ENCODE data around the gene LHX3.
A peak's percentile ranks its signal among the peaks of the same experiment; 100 is the strongest.

Gene LHX3

DNA sequence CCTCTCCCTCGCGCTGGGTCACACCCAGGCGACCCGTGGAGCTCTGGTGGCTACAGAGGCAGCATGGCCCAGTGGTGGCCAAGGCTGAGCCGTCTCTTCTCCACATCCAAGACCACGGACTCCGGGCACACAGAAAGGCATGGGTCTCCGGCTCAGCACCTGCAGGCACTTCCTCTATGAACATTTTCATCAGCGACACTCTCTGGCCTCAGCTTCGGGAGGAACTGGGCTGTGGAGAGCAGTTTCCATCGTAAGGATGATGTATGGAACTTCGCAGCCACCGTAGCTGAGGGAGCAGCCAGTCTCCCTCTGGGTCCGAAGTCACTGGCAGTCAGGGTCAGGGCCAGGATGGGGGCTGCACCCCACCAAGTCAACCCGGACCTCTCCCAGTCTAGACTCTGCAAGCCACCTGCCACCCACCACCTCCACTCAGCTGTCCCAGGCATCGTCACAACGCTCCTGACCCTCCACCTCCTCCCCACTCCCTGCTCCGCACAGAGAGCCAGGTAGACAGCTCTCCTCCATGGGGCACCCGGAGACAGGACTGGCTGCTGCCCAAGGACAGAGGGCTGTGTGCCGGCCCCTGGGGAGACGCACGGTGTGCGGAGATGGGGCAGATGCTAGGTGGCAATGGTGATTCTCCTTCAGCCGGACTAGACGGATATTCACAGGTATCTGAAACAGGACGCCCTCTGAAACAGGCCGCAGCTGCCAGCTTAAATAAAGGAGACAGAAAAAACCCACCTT is 31.0 kb upstream of the LHX3 start:
- Mint-ChIP-seq H3K4me3 (no peak overlapping the region), H3K27me3 (no peaks in the 10 kb centered on the region), H3K9me3 (no peaks in the 10 kb centered on the region), H3K4me1 (ENCODE audit: low read depth) (peaks cover 56% of the 10 kb centered on the region), H3K27ac (no peak overlapping the region), H3K36me3 (ENCODE audit: low read depth) (peaks cover 39% of the 10 kb centered on the region)

GRCh38 chr9:136235171-136235570 is 30.2 kb upstream of the LHX3 start:
- Mint-ChIP-seq H3K36me3 (ENCODE audit: low read depth) (peaks cover 42% of the 10 kb centered on the region), H3K4me1 (ENCODE audit: low read depth) (peaks cover 56% of the 10 kb centered on the region), H3K9me3 (no peaks in the 10 kb centered on the region), H3K27me3 (no peaks in the 10 kb centered on the region), H3K27ac (no peak overlapping the region), H3K4me3 (no peak overlapping the region)

GRCh38 chr9:136234597-136234996 is 29.7 kb upstream of the LHX3 start:
- Mint-ChIP-seq H3K36me3 (ENCODE audit: low read depth) (peaks cover 41% of the 10 kb centered on the region), H3K4me1 (ENCODE audit: low read depth) (peaks cover 60% of the 10 kb centered on the region), H3K4me3 (no peak overlapping the region), H3K27ac (no peak overlapping the region), H3K9me3 (no peaks in the 10 kb centered on the region), H3K27me3 (no peaks in the 10 kb centered on the region)

GRCh38 chr9:136233868-136234267 is 28.9 kb upstream of the LHX3 start:
- peaks cover 57% of the 10 kb centered on the region for H3K4me1 Mint-ChIP-seq (ENCODE audit: low read depth)
- peaks cover 38% of the 10 kb centered on the region for H3K36me3 Mint-ChIP-seq (ENCODE audit: low read depth)
- H3K27ac Mint-ChIP-seq: peak overlapping the region; percentile 26
- no peak overlapping the region for H3K4me3 Mint-ChIP-seq
- no peaks in the 10 kb centered on the region for H3K9me3 Mint-ChIP-seq
- H3K27me3 Mint-ChIP-seq: no peaks in the 10 kb centered on the region

- Mint-ChIP-seq H3K9me3 (no peaks in the 10 kb centered on the region), H3K36me3 (ENCODE audit: low read depth) (peaks cover 42% of the 10 kb centered on the region), H3K27me3 (no peaks in the 10 kb centered on the region), H3K4me1 (ENCODE audit: low read depth) (peaks cover 57% of the 10 kb centered on the region), H3K27ac (peak overlapping the region; percentile 26), H3K4me3 (no peak overlapping the region)
These were observed 28.5 kb upstream of the LHX3 start for GRCh38 chr9:136233411-136233810.

GRCh38 chr9:136232969-136233368 is 28.0 kb upstream of the LHX3 start:
- Mint-ChIP-seq H3K27ac (no peak overlapping the region), H3K36me3 (ENCODE audit: low read depth) (peaks cover 42% of the 10 kb centered on the region), H3K4me1 (ENCODE audit: low read depth) (peaks cover 57% of the 10 kb centered on the region), H3K27me3 (no peaks in the 10 kb centered on the region), H3K9me3 (no peaks in the 10 kb centered on the region), H3K4me3 (no peak overlapping the region)

DNA sequence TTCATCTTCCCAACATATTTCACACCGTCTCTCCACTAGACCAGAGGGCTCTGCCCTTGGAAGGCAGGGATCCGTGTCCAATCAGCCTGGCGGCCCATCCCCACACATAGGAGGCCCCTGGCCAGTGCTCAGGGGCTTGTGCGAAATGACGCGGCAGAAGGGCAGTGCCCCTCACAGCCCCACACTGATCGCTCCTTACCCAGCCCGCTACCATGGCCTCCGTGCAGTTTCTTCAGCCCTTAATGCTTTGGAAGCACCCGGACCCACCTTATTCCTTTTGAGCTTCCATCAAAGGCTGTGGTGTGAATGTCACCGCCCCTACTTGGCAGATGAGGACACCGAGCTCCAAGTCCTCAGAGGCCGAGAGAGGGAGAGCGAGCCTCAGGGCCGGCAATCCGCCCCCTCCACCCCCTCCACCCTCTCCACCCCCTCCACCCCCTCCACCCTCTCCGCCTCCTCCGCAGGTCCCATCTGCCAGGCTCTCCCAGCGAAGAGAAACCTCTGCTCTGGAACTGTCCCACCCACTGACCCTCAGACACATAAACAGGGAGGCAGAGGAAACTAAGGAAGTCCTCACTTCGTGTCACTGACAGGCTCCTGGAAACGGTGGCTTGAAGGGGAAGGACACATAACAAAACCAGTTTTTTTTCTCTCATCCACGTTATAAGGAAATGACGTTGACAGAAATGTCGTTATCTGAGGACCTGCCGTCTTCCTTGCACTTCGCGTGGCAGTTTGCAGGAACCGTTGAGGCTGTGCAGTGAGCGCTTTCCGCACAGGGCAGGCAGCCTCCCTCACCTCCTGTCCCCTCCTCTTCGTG is 26.8 kb upstream of the LHX3 start:
- H3K27me3 Mint-ChIP-seq: no peaks in the 10 kb centered on the region
- peaks cover 42% of the 10 kb centered on the region for H3K36me3 Mint-ChIP-seq (ENCODE audit: low read depth)
- H3K4me3 Mint-ChIP-seq: no peak overlapping the region
- peak overlapping the region; percentile 67 for H3K27ac Mint-ChIP-seq
- H3K4me1 Mint-ChIP-seq (ENCODE audit: low read depth): peaks cover 55% of the 10 kb centered on the region
- no peaks in the 10 kb centered on the region for H3K9me3 Mint-ChIP-seq

- no peak overlapping the region for H3K4me3 Mint-ChIP-seq
- H3K27me3 Mint-ChIP-seq: no peaks in the 10 kb centered on the region
- no peak overlapping the region for H3K27ac Mint-ChIP-seq
- H3K4me1 Mint-ChIP-seq (ENCODE audit: low read depth): peaks cover 58% of the 10 kb centered on the region
- H3K9me3 Mint-ChIP-seq: no peaks in the 10 kb centered on the region
- H3K36me3 Mint-ChIP-seq (ENCODE audit: low read depth): peaks cover 41% of the 10 kb centered on the region
These were observed 25.8 kb upstream of the LHX3 start for GRCh38 chr9:136230773-136231172.

- Mint-ChIP-seq H3K27ac (no peak overlapping the region), H3K36me3 (ENCODE audit: low read depth) (peaks cover 37% of the 10 kb centered on the region)
These were observed 25.4 kb upstream of the LHX3 start for GRCh38 chr9:136230365-136230764.

GRCh38 chr9:136229096-136230065 is 24.5 kb upstream of the LHX3 start:
- H3K36me3 Mint-ChIP-seq (ENCODE audit: low read depth): peaks cover 38% of the 10 kb centered on the region
- H3K27me3 Mint-ChIP-seq: no peaks in the 10 kb centered on the region
- peaks cover 57% of the 10 kb centered on the region for H3K4me1 Mint-ChIP-seq (ENCODE audit: low read depth)
- no peaks in the 10 kb centered on the region for H3K9me3 Mint-ChIP-seq
- H3K4me3 Mint-ChIP-seq: no peak overlapping the region
- H3K27ac Mint-ChIP-seq: no peak overlapping the region

More at GRCh38 chr9:136230365-136230764, 25.4 kb upstream of the LHX3 start:
- Mint-ChIP-seq H3K27me3 (no peaks in the 10 kb centered on the region), H3K4me3 (no peak overlapping the region), H3K4me1 (ENCODE audit: low read depth) (peaks cover 61% of the 10 kb centered on the region), H3K9me3 (no peaks in the 10 kb centered on the region)

GRCh38 chr9:136228107-136228875 is 23.4 kb upstream of the LHX3 start:
- Mint-ChIP-seq H3K36me3 (ENCODE audit: low read depth) (peaks cover 36% of the 10 kb centered on the region), H3K4me3 (no peak overlapping the region), H3K9me3 (no peaks in the 10 kb centered on the region), H3K4me1 (ENCODE audit: low read depth) (peaks cover 46% of the 10 kb centered on the region), H3K27ac (peak overlapping the region; percentile 24), H3K27me3 (no peaks in the 10 kb centered on the region)

DNA sequence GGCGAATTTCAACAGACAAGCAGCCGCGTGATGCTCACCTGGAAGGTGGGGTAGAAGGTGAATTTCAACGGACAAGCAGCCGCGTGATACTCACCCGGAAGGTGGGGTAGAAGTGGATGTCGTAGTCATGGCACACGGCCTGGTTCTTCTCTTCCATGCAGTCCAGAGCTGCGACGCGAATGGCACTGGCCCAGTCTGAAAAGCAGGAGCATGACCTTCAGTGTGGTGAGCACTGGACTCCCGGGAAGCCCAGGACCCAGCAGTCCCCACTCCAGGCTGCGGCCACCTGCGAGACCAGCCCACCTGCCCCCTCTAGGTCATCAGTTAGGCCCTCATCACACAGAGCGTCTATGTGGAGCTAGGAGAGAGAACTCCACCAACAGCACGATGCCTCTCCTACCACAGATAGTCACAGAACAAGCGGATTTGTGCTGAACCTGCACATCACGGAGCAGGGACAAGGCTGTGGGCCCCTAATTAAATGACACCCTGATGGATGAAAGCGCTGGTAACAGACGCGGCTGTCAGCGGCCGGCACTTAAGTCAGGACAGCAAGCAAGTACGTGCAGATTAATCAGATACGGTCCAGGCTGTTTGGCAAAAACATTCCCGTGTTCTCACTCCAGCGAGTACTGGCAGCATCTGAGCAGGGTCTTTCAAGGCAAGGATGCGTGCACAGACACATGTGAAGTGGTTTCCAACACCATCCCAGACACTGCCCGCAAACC is 21.9 kb upstream of the LHX3 start:
- Mint-ChIP-seq H3K4me1 (ENCODE audit: low read depth) (peaks cover 32% of the 10 kb centered on the region), H3K9me3 (no peaks in the 10 kb centered on the region), H3K27ac (no peak overlapping the region), H3K27me3 (no peaks in the 10 kb centered on the region), H3K4me3 (no peak overlapping the region), H3K36me3 (ENCODE audit: low read depth) (peaks cover 38% of the 10 kb centered on the region)

- Mint-ChIP-seq H3K4me1 (ENCODE audit: low read depth) (peaks cover 31% of the 10 kb centered on the region), H3K9me3 (no peaks in the 10 kb centered on the region), H3K4me3 (peak overlapping the region; percentile 6), H3K27me3 (no peaks in the 10 kb centered on the region), H3K36me3 (ENCODE audit: low read depth) (peaks cover 38% of the 10 kb centered on the region), H3K27ac (peak overlapping the region; percentile 23)
These were observed 21.1 kb upstream of the LHX3 start for GRCh38 chr9:136225748-136226679.

All from stimulated activated naive CD8-positive, alpha-beta T cell treated with anti-CD3 and anti-CD28 coated beads, Interleukin-15, Interleukin-2, amounts not matched to agents 100 ng/mL and 50 ng/mL, for 24 hours (primary cell).